CD4-positive, alpha-beta T cell treated with Interleukin-17A for 4 hours (primary cell): ENCODE results near the gene SDF4.
"Not testable (repeated sequence)": the region's sequence is repeated elsewhere in the genome, so short reads cannot be mapped to it uniquely, and the experiment has no call there.

ENCODE experiments used
- DNase-seq: peaks from one replicate; pipeline ENCODE4 v3.0.0-alpha.2; 2020; ENCODE audit warnings: mixed read lengths

Gene SDF4

GRCh38 chr1:1259119-1259488 lies 27.3 kb upstream of the SDF4 start:
- DNase-seq: no peak

- DNase-seq: no peak
Measured at GRCh38 chr1:1256956-1257871, 25.4 kb upstream of the SDF4 start.

- no peak for DNase-seq
Measured at GRCh38 chr1:1255611-1256010, 23.8 kb upstream of the SDF4 start.

- DNase-seq: no peak
Measured at GRCh38 chr1:1255078-1255477, 23.3 kb upstream of the SDF4 start.

GRCh38 chr1:1254667-1254998 lies 22.8 kb upstream of the SDF4 start:
- no peak for DNase-seq

DNA sequence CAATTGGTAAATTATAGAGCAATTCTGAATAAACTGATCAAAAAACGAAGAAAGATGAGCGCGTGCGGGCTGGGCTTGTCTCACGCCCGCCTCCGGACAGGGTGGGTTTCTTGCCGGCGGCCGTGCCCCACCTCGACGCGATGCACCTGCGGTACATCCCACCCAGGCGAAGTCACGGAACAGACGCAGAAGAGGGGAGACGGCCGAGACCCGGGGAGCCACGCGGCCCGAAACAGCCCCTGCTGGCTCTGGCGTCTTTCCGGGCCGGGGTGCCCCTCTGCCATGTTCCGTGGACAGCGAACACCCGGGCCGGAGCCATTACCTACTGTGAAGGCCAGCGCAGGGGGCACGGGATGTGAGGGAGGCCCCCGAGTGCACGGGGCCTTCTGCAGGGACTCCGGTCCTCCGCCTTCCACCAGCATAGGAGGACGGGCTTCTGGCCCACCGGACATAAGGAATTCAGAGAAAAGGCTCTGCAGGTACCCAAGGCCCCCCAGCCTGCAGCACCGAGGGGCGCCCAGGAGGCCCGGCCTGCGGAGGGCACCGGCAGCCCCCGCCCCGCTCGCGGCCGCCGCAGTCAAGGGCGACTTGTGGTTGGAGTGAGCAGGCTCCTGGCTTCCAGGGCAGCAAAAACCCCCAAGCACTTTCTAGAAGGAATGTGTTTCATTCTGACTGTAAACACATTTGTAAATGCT lies 22.3 kb upstream of the SDF4 start:
- DNase-seq: no peak

GRCh38 chr1:1253314-1253713 lies 21.5 kb upstream of the SDF4 start:
- no peak for DNase-seq

GRCh38 chr1:1250786-1251284 lies 19.0 kb upstream of the SDF4 start:
- peak; percentile 81 for DNase-seq

DNA sequence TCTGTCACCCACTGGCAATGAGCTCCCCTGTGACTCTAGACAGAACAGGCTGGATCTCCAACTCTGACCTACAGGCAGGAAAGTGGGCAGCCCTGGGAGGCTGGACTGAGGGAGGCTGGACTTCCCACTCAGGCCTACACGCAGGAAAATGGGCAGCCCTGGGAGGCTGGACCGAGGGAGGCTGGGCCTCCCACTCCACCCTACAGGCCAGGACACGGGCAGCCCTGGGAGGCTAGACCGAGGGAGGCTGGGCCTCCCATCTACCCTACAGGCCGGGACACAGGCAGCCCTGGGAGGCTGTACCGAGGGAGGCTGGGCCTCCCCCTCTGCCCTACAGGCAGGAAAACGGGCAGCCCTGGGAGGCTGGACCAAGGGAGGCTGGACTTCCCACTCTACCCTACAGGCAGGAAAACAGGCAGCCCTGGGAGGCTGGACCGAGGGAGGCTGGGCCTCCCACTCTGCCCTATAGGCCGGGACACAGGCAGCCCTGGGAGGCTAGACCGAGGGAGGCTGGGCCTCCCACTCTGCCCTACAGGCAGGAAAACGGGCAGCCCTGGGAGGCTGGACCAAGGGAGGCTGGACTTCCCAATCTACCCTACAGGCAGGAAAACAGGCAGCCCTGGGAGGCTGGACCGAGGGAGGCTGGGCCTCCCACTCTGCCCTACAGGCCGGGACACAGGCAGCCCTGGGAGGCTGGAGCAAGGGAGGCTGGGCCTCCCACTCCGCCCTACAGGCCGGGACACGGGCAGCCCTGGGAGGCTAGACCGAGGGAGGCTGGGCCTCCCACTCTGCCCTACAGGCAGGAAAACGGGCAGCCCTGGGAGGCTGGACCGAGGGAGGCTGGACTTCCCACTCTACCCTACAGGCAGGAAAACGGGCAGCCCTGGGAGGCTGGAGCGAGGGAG lies 16.5 kb upstream of the SDF4 start:
- not testable (repeated sequence) for DNase-seq

DNA sequence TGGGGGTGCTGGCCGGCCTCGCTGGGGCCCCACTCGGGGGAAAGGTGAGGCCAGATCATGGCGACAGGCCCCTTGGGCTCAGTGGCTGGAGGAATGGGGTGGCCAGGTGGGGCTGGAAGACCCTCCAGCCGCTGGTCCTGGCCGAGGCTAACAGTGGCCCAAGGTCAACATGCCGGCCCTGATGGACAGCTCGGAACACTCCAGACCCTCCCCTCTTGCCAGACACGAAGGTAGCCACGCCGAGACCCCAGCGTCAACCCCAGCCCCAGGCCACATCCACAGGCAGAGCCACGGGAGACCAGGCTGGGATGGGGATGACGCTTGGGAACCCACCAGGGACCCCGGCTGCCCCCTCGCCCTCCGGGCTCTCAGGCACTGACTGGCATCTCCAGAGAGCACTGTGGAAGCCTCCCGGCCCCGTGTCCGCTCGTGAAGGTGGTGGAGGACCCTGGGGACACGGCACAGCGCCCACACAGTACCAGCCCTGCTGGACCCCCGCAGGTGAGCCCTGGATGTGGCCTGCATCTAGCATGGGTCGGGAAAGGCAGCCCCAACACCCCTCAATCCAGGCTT lies 15.6 kb upstream of the SDF4 start:
- DNase-seq: no peak

- DNase-seq: no peak
Measured at GRCh38 chr1:1246577-1247340, 15.0 kb upstream of the SDF4 start, which contains the start of gene C1QTNF12. Gene C1QTNF12 (minus strand): TSS chr1:1246722. CDS start chr1:1246690, 32 bp downstream.

DNA sequence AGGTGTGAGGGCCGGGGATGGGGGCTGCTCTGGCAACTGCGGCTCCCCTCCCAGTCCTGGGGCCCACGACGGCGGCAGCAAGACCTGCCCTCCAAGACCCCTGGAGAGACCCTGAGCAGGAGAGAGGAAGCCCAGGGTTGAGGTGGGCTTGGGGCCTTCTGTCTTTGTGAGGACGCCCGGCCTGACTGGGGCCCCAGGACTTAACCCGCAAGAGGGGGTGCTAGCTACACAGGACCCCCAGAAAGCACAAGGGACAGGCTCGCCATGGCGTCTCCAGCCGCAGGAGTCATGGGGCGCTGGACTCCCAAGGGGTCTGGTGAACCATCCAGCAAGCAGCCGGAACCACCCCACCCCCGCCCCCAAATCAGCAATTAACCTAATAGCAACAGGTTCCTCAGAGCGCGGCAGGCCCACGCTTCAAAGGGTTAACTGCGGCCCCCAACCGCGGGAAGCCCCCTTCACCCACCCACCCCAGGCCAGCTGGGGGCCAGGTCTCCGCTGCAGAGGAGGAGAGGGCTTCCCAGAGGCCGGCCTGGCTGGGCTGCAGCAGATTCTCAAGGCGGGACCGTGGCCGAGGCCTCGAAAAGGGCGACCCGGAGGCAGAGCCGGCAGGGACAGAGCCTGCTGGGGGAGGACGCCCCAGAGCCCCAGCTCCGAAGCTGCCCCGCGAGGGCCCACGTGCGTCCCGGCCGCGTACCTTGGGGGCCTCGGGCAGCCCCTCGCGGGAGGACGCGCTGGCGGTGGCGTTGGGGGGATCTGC lies 14.2 kb upstream of the SDF4 start:
- DNase-seq: no peak

DNA sequence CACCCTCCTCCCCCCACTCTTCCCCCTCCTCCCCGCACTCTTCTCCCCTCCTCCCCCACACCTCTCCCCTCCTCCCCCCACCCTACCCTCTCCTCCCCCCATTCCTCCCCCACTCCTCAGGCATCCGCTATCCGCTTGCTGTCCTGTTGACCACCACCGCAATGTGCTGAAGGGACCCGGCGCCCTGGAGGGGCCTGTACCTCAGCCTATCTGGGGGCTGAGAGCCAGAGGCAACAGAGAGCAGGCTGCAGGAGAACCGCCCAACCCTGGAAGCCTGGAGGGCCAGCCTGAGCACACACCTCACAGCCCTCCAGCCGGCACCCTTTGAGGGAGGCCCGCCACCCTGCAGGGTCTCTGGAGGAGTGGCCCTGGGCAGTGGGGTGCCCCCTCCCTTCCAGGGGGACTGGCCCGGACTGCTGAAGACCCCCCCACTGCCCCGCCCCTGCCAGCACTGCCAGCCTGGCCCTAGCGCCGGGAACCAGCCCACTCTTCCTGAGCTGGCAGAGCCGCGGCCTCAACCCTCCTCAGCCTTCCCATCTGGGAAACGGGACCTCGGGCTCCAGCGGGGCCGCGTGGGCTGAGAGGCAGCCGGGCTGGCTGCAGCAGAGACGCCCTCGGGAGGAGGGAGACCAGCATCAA lies 13.5 kb upstream of the SDF4 start:
- DNase-seq: no peak

DNA sequence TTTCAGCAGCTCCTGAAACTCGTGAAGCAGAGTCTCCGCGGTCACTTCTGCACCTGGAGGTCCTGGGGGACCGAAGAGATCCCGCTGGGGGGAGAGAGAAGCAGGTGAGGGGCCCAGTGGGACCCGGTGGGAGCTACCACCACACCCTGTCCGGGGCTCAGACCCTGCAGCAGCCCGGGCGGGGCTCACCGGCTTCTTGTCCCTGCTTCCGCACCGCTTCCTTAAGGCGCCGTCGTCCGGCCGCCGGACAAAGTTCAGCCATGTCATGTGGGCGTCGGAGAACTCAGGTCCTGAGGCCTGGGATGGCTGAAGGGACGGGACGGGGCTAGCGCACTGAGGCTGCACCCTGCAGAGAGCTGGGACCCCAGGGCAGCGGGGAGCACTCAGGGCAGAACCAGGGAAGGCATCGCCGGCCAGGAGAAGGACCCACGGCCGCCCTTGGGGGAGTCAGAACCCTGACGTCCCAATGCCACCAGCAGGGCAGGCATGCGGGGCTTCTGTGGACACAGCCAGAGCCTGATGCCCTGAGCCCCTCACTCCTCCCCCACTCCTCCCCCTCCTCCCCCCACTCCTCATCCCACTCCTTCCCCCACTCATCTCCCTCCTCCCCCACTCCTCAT lies 12.5 kb upstream of the SDF4 start:
- no peak for DNase-seq

DNA sequence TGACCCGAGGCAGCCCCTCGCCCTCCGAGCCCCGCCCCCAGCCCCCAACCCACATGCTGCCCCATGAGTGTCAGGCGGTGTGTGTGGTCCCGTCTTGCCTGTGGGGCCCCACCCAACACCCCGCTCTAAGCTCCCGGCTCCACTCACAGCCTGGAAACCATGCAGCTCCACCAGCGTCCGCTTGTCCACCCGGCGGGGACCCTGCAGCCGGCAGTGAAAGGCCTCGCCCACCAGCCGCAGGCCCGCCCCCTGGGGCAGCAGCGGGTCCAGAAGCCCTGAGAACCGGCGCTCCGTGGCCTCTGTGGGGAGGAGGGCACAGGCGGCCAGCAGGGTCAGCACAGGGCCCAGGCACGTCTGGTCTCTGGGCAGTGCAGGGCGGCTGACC lies 12.0 kb upstream of the SDF4 start:
- DNase-seq: no peak

DNA sequence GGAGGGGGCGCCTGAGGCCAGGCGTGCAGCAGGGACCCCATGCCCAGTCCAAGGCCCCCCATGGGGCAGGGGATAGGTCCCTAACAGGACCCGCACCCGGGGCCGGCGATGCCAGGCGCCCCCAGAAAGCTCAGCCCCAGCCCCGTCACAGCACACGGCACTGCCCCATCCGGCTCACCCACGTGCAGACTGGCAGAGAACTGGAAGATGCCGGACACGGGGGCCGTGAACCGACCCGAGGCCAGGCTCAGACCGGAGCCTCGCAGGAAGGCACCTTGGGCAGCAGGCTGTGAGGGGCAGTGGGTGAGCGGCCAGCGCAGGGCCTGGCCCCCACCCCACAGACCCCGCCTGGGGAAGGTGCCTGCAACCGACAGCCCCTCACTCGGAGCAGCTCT lies 11.5 kb upstream of the SDF4 start:
- DNase-seq: no peak

GRCh38 chr1:1242461-1243265 lies 10.9 kb upstream of the SDF4 start:
- DNase-seq: no peak

- no peak for DNase-seq
Measured at GRCh38 chr1:1241588-1242219, 9.9 kb upstream of the SDF4 start.
